Measurements from ENCODE around the gene SYNPR. TPM values are rescaled to one million over a fixed set of nuclear protein-coding genes. Genes with fewer than 3 reads are reported as not detected.

SYNPR gene
- total and polyA plus RNA-seq, 2 donors from 2014 or later = not detected

- H3K9me3 ChIP-seq (ENCODE audit: control insufficient read depth in 2 of 3, insufficient read depth in 1 of 3, low read length in 3 of 3) = peaks cover 0 to 5% (median 2%) of the 10 kb centered on the region in 3 donors
- no peak for TF ChIP-seq CTCF (IDR thresholded peaks at IDR 0.05; ENCODE audit: borderline replicate concordance, extremely low read depth, insufficient read depth)
Measured at GRCh38 chr3:63584681-63585080, 306.6 kb downstream of the SYNPR start.

GRCh38 chr3:63585927-63586326 lies 307.8 kb downstream of the SYNPR start:
- DNase-seq = no peak
- TF ChIP-seq CTCF (IDR thresholded peaks at IDR 0.05; ENCODE audit: borderline replicate concordance, extremely low read depth, insufficient read depth) = no peak

More at GRCh38 chr3:63584681-63585080, 306.6 kb downstream of the SYNPR start:
- intact Hi-C loops (cut with DNase I) = no loop called here
- H3K27me3 ChIP-seq (ENCODE audit: control insufficient read depth, insufficient read depth, low read length) = no peaks in the 10 kb centered on the region
- H3K36me3 ChIP-seq (ENCODE audit: control insufficient read depth in 2 of 3, insufficient read depth in 3 of 3, low read length in 3 of 3) = no peaks in the 10 kb centered on the region
- DNase-seq (no peak), FAIRE-seq (no peak)
- no peak overlapping the region for H3K9ac ChIP-seq (ENCODE audit: low read length in 3 of 3)
- no peak overlapping the region for H3K4me3 ChIP-seq (ENCODE audit: low read length in 3 of 3)
- H3K27ac ChIP-seq (ENCODE audit: low read depth in 2 of 2, low read length in 2 of 2) = no peak overlapping the region
- no peaks in the 10 kb centered on the region for H3K4me1 ChIP-seq (ENCODE audit: control insufficient read depth in 2 of 3, insufficient read depth in 2 of 3, low read depth in 1 of 3, low read length in 3 of 3)

GRCh38 chr3:63588895-63589294 lies 310.8 kb downstream of the SYNPR start:
- no peak overlapping the region for H3K4me3 ChIP-seq (ENCODE audit: low read length in 3 of 3)
- DNase-seq = no peak
- H3K4me1 ChIP-seq (ENCODE audit: control insufficient read depth in 2 of 3, insufficient read depth in 2 of 3, low read depth in 1 of 3, low read length in 3 of 3) = no peaks in the 10 kb centered on the region
- no peak for FAIRE-seq
- H3K27ac ChIP-seq (ENCODE audit: low read depth in 2 of 2, low read length in 2 of 2) = no peak overlapping the region
- intact Hi-C loops (cut with DNase I) = no loop called here
- H3K9ac ChIP-seq (ENCODE audit: low read length in 3 of 3) = no peak overlapping the region
- TF ChIP-seq CTCF (IDR thresholded peaks at IDR 0.05; ENCODE audit: borderline replicate concordance, extremely low read depth, insufficient read depth) = no peak
- H3K36me3 ChIP-seq (ENCODE audit: control insufficient read depth in 2 of 3, insufficient read depth in 3 of 3, low read length in 3 of 3) = no peaks in the 10 kb centered on the region
- peaks cover 0 to 5% (median 2%) of the 10 kb centered on the region in 3 donors for H3K9me3 ChIP-seq (ENCODE audit: control insufficient read depth in 2 of 3, insufficient read depth in 1 of 3, low read length in 3 of 3)
- no peaks in the 10 kb centered on the region for H3K27me3 ChIP-seq (ENCODE audit: control insufficient read depth, insufficient read depth, low read length)

More at GRCh38 chr3:63585927-63586326, 307.8 kb downstream of the SYNPR start:
- no peaks in the 10 kb centered on the region for H3K36me3 ChIP-seq (ENCODE audit: control insufficient read depth in 2 of 3, insufficient read depth in 3 of 3, low read length in 3 of 3)
- no peak overlapping the region for H3K9ac ChIP-seq (ENCODE audit: low read length in 3 of 3)
- no peak for FAIRE-seq
- no peaks in the 10 kb centered on the region for H3K4me1 ChIP-seq (ENCODE audit: control insufficient read depth in 2 of 3, insufficient read depth in 2 of 3, low read depth in 1 of 3, low read length in 3 of 3)
- intact Hi-C loops (cut with DNase I) = no loop called here
- H3K9me3 ChIP-seq (ENCODE audit: control insufficient read depth in 2 of 3, insufficient read depth in 1 of 3, low read length in 3 of 3) = peaks cover 0 to 5% (median 2%) of the 10 kb centered on the region in 3 donors
- no peak overlapping the region for H3K27ac ChIP-seq (ENCODE audit: low read depth in 2 of 2, low read length in 2 of 2)
- no peak overlapping the region for H3K4me3 ChIP-seq (ENCODE audit: low read length in 3 of 3)
- H3K27me3 ChIP-seq (ENCODE audit: control insufficient read depth, insufficient read depth, low read length) = no peaks in the 10 kb centered on the region

- H3K27me3 ChIP-seq (ENCODE audit: control insufficient read depth, insufficient read depth, low read length) = no peaks in the 10 kb centered on the region
- intact Hi-C loops (cut with DNase I) = no loop called here
- no peak for DNase-seq
- TF ChIP-seq CTCF (IDR thresholded peaks at IDR 0.05; ENCODE audit: borderline replicate concordance, extremely low read depth, insufficient read depth) = no peak
- H3K9me3 ChIP-seq (ENCODE audit: control insufficient read depth in 2 of 3, insufficient read depth in 1 of 3, low read length in 3 of 3) = peaks cover 0 to 4% (median under 1%) of the 10 kb centered on the region in 3 donors
- no peak overlapping the region for H3K9ac ChIP-seq (ENCODE audit: low read length in 3 of 3)
- no peaks in the 10 kb centered on the region for H3K36me3 ChIP-seq (ENCODE audit: control insufficient read depth in 2 of 3, insufficient read depth in 3 of 3, low read length in 3 of 3)
- no peak for FAIRE-seq
- no peak overlapping the region for H3K27ac ChIP-seq (ENCODE audit: low read depth in 2 of 2, low read length in 2 of 2)
- H3K4me3 ChIP-seq (ENCODE audit: low read length in 3 of 3) = no peak overlapping the region
- no peaks in the 10 kb centered on the region for H3K4me1 ChIP-seq (ENCODE audit: control insufficient read depth in 2 of 3, insufficient read depth in 2 of 3, low read depth in 1 of 3, low read length in 3 of 3)
Measured at GRCh38 chr3:63593779-63594178, 315.7 kb downstream of the SYNPR start.

Data from kidney (tissue), 14 donors.